Activated CD8-positive, alpha-beta memory T cell treated with anti-CD3 and anti-CD28 coated beads for 4 hours (primary cell): ENCODE measurements around the gene GPR107.
A peak's percentile ranks its signal among the peaks of the same experiment; 100 is the strongest.

Source experiments
- DNase-seq, 2 donors: peaks; one replicate each; pipeline ENCODE4 v3.0.0-alpha.2; 2020; ENCODE audit warnings: low read depth in 2 of 2

The GPR107 gene

GRCh38 chr9:130027533-130028365, 26.0 kb upstream of the GPR107 start:
- no peak for DNase-seq

- DNase-seq = no peak
These were observed 25.0 kb upstream of the GPR107 start for GRCh38 chr9:130028493-130029222.

- DNase-seq = no peak
These were observed 24.3 kb upstream of the GPR107 start for GRCh38 chr9:130029223-130029973.

GRCh38 chr9:130030651-130031127, 23.0 kb upstream of the GPR107 start:
- DNase-seq = no peak

- no peak for DNase-seq
These were observed 19.1 kb upstream of the GPR107 start for GRCh38 chr9:130034570-130034969.

GRCh38 chr9:130036099-130036498, 17.6 kb upstream of the GPR107 start:
- DNase-seq = no peak

GRCh38 chr9:130039528-130040147, 14.1 kb upstream of the GPR107 start:
- no peak for DNase-seq

- DNase-seq = no peak
These were observed 12.6 kb upstream of the GPR107 start for GRCh38 chr9:130040984-130041647.

- DNase-seq = no peak
These were observed 11.9 kb upstream of the GPR107 start for GRCh38 chr9:130041648-130042405.

GRCh38 chr9:130042406-130042884, 11.3 kb upstream of the GPR107 start:
- no peak for DNase-seq

- peak; percentile 52 to 55 for DNase-seq
These were observed 10.6 kb upstream of the GPR107 start, which contains the start of gene FNBP1 for GRCh38 chr9:130042885-130043653. Gene FNBP1 (minus strand): TSS chr9:130043189. CDS start chr9:130042975, 214 bp downstream.

GRCh38 chr9:130043654-130044623, 9.8 kb upstream of the GPR107 start:
- DNase-seq = no peak

GRCh38 chr9:130045725-130046450, 7.8 kb upstream of the GPR107 start:
- DNase-seq = no peak

GRCh38 chr9:130049431-130050210, 4.1 kb upstream of the GPR107 start:
- DNase-seq = no peak

GRCh38 chr9:130050462-130050861, 3.2 kb upstream of the GPR107 start:
- DNase-seq = no peak

- no peak for DNase-seq
These were observed 1.9 kb upstream of the GPR107 start for GRCh38 chr9:130051855-130052254.

GRCh38 chr9:130053109-130053503, 600 bp upstream of the GPR107 start:
- no peak for DNase-seq
